MCF 10A (cell line): ENCODE results near the gene TELO2. TPM values are rescaled to one million over a fixed set of nuclear protein-coding genes. Genes with fewer than 3 reads are reported as not detected.

Source experiments
- BruUV-seq: library from RNA; stranded (reverse); fragments of 400-500 nt; replicated peaks from 2 replicates; lab custom pipeline; 2021; lab: Mats Ljungman, UMichigan
- CTCF ChIA-PET: fragments of 300-600 bp; sonication (Branson Sonifier 250); formaldehyde crosslinking; extraction: SDS; loops from one replicate; lab custom pipeline; 2021; ENCODE audit warnings: antibody characterized with exemption, inconsistent platforms; lab: Yijun Ruan, JAX
- POLR2A ChIA-PET: fragments of 300-600, 350-650 bp; sonication (Branson Sonifier 250); formaldehyde crosslinking; extraction: SDS; loops from one replicate; lab custom pipeline; 2020; ENCODE audit warnings: antibody characterized with exemption, inconsistent platforms; lab: Yijun Ruan, JAX
- DNase-seq: peaks from one replicate; pipeline ENCODE4 v3.0.0-alpha.2; 2018; ENCODE audit not compliant: unreplicated experiment
- H3K27ac Mint-ChIP-seq: one replicate; pipeline ENCODE4 v1.8.0; 2022; ENCODE audit warnings: mild to moderate bottlenecking, low read depth, mixed read lengths; ENCODE audit not compliant: unreplicated experiment
- H3K27me3 Mint-ChIP-seq: one replicate; pipeline ENCODE4 v1.8.0; 2022; ENCODE audit warnings: mixed read lengths; ENCODE audit not compliant: insufficient read depth, unreplicated experiment
- H3K36me3 Mint-ChIP-seq: one replicate; pipeline ENCODE4 v1.8.0; 2022; ENCODE audit warnings: mild to moderate bottlenecking, moderate library complexity, mixed read lengths; ENCODE audit not compliant: insufficient read depth, unreplicated experiment
- H3K4me1 Mint-ChIP-seq: one replicate; pipeline ENCODE4 v1.8.0; 2022; ENCODE audit warnings: mixed read lengths; ENCODE audit not compliant: insufficient read depth, unreplicated experiment
- H3K4me3 Mint-ChIP-seq: one replicate; pipeline ENCODE4 v1.8.0; 2022; ENCODE audit warnings: mild to moderate bottlenecking, moderate library complexity, mixed read lengths; ENCODE audit not compliant: unreplicated experiment
- H3K9me3 Mint-ChIP-seq: one replicate; pipeline ENCODE4 v1.8.0; 2022; ENCODE audit warnings: mixed read lengths; ENCODE audit not compliant: unreplicated experiment
- intact Hi-C: fragments of 100-400 bp; cut with micrococcal nuclease; formaldehyde crosslinking; loops from 2 replicates; pipeline ENCODE4 v1.14.1; 2022
- total RNA-seq: library from RNA; stranded (reverse); gene quantifications from 2 replicates; pipeline ENCODE4 v1.2.3, GENCODE V29; 2022
- TF ChIP-seq, protein P1 (sequence below): fragments of 200-600 bp; IDR thresholded peaks from one replicate; pipeline ENCODE4 v1.8.0; 2022; ENCODE audit warnings: antibody characterized with exemption, mild to moderate bottlenecking; ENCODE audit not compliant: unreplicated experiment

Gene TELO2
- total RNA-seq, 1 experiment from 2014 or later: 31.3 TPM

DNA sequence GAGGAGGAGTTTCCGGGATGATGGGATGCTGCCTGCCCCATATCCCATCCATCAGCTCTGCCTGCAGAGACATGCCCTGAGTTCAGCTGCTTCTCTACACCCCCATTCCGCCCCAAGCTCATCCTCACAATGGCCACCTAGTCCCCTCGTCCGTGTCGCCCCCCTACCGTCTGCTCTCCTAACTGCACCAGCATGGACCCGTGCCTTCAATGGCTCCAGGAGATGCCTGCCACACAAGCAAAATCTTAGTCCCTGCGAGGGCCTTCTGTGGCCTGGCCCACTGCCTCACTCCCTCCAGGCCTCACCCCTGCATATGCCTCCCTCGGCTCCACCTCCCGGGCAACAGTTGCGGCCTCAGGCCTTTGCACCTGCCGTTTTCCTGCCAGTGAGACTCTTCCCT, 1.8 kb upstream of the TELO2 start:
- TF ChIP-seq, protein P1, sequence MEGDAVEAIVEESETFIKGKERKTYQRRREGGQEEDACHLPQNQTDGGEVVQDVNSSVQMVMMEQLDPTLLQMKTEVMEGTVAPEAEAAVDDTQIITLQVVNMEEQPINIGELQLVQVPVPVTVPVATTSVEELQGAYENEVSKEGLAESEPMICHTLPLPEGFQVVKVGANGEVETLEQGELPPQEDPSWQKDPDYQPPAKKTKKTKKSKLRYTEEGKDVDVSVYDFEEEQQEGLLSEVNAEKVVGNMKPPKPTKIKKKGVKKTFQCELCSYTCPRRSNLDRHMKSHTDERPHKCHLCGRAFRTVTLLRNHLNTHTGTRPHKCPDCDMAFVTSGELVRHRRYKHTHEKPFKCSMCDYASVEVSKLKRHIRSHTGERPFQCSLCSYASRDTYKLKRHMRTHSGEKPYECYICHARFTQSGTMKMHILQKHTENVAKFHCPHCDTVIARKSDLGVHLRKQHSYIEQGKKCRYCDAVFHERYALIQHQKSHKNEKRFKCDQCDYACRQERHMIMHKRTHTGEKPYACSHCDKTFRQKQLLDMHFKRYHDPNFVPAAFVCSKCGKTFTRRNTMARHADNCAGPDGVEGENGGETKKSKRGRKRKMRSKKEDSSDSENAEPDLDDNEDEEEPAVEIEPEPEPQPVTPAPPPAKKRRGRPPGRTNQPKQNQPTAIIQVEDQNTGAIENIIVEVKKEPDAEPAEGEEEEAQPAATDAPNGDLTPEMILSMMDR: no peak
- no peaks in the 10 kb centered on the region for H3K9me3 Mint-ChIP-seq
- BruUV-seq: no TSS peak
- CTCF ChIA-PET: no interaction called here
- DNase-seq: no peak
- H3K27me3 Mint-ChIP-seq: no peaks in the 10 kb centered on the region
- H3K4me1 Mint-ChIP-seq: no peaks in the 10 kb centered on the region
- H3K27ac Mint-ChIP-seq: no peak overlapping the region
- intact Hi-C loops: no loop called here
- H3K36me3 Mint-ChIP-seq: no peaks in the 10 kb centered on the region
- POLR2A ChIA-PET: interaction anchor here (1.5 kb wide), 1 partner anchor 16 kb away, joined by 3 read pairs; no protein-coding TSS in a partner anchor
- H3K4me3 Mint-ChIP-seq: peak overlapping the region; percentile 19

DNA sequence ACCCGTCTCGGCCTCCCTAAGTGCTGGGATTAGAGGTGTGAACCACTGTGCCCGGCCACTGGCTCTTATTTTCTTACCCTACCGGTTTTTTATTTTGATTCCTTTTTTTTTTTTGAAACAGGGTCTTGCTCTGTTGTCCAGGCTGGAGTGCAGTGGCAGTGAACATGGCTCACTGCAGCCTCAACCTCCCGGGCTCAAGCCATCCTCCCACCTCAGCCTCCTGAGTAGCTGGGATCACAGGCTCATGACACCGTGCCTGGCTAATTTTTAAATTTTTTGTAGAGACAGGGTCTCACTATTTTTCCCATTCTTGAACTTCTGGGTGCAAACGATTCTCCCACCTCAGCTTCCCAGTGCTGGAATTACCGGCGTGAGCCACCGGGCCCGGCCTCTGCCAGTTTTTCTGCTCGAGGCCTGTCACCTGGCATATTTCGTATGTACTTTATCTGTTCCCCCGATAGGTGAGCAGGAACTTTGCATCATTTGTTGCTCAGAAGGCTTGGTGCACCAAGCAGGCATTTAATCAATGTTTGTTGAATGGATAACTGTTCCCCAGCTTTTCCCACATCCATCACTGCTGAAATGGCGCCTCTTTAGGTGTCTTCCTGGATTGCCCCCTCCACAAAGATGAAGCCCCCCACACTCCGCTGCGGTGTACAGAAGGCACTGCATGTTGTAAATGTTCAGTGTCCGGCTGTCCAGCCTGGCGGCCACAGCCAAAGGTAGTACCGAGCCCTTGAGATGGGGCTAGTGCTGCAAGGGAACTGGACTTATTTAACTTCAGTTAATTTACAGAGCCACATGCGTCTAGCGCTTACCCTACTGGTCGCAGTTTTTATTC, 858 bp upstream of the TELO2 start:
- ChIA-PET CTCF (no interaction called here), POLR2A (interaction anchor here (1.0 to 2.2 kb wide), 6 partner anchors 10 to 71 kb away, joined by 3 to 10 read pairs (median 4); partner anchors contain the start of gene UQCC4)
- no peaks in the 10 kb centered on the region for H3K9me3 Mint-ChIP-seq
- H3K4me1 Mint-ChIP-seq: no peaks in the 10 kb centered on the region
- peak overlapping the region; percentile 78 for H3K4me3 Mint-ChIP-seq
- intact Hi-C loops: no loop called here
- no peaks in the 10 kb centered on the region for H3K27me3 Mint-ChIP-seq
- DNase-seq: no peak
- peak overlapping the region; percentile 90 for H3K27ac Mint-ChIP-seq
- TSS peak; percentile 93 for BruUV-seq
- TF ChIP-seq, protein P1: no peak
- H3K36me3 Mint-ChIP-seq: peaks cover 7% of the 10 kb centered on the region

DNA sequence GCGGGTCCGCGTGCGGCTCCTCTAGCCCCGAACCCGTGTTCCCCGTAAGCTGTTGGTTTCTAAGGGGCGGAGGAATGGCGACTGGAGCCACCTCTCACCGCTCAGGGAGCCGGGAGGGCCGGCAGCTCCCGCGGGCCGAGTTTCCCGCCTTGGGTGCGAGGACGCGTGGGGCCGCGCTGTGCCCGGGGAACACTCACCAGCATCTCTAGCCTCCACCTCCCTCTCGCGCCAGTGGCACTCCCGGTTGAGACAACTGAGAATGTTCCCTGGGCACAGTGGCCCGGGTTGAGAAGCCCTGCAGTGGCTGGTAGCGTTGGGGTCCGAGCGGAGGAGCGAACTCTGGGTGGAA, 560 bp downstream of the TELO2 start:
- H3K27me3 Mint-ChIP-seq: no peaks in the 10 kb centered on the region
- intact Hi-C loops: no loop called here
- POLR2A ChIA-PET: interaction anchor here (1.2 to 2.2 kb wide), 4 partner anchors 64 to 184 kb away, joined by 4 to 10 read pairs (median 5); partner anchors contain the start of genes IFT140, JPT2 and UQCC4

More for the DNA sequence above, 560 bp downstream of the TELO2 start:
- CTCF ChIA-PET: interaction anchor here (0.6 kb wide), 1 partner anchor 289 kb away, joined by 3 read pairs; the partner anchor contains the start of genes NUBP2 and SPSB3
- DNase-seq: no peak
- peaks cover 7% of the 10 kb centered on the region for H3K36me3 Mint-ChIP-seq
- H3K4me3 Mint-ChIP-seq: peak overlapping the region; percentile 78
- H3K4me1 Mint-ChIP-seq: no peaks in the 10 kb centered on the region
- H3K9me3 Mint-ChIP-seq: no peaks in the 10 kb centered on the region
- BruUV-seq: no TSS peak
- TF ChIP-seq, protein P1: no peak
- no peak overlapping the region for H3K27ac Mint-ChIP-seq
